NK-92 (cell line): ENCODE results near the gene RRP12.
"Not testable (repeated sequence)": the region's sequence is repeated elsewhere in the genome, so short reads cannot be mapped to it uniquely, and the experiment has no call there.

Experiments
- DNase-seq: peaks from one replicate; lab custom pipeline; 2025; ENCODE audit not compliant: unreplicated experiment; lab: John Stamatoyannopoulos, UW

The RRP12 gene

DNA sequence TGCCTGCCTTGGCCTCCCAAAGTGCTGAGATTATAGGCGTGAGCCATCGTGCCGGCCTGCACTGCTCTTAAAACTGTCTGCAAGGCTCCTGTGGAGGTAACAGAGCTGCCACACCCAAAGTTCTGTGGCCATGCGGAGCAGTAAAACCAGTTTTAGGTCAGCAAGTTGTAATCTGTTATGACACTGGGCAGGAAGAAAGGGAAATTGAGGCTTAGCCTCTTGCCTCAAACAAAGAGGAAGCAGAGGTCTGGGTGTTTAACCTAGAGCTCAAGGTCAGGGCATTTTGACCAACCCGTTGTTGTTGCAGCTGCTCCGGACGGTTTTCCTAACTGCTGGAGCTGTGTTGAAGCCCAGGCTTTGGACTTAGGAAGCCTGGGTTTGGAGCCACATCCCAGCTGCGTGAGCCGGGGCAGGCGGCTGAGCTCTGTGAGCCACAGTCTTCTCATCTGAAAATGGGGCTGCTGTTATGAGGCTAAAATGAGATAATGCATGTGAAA, 7.4 kb upstream of the RRP12 start:
- DNase-seq, result no peak

DNA sequence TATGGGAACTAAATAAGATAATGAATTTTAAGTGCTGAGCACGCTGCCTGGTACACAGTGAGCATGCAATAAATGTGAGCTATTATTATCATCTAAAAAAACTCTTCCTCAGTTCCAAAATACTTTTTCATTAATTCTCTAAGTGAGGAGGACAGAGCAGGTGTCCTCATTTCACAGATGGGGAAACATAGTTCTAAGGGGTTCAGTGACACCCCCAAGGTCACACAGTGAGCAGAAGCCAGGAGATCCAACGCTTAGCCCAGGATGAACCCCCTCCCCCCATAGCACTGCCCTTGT, 6.8 kb upstream of the RRP12 start:
- no peak for DNase-seq

DNA sequence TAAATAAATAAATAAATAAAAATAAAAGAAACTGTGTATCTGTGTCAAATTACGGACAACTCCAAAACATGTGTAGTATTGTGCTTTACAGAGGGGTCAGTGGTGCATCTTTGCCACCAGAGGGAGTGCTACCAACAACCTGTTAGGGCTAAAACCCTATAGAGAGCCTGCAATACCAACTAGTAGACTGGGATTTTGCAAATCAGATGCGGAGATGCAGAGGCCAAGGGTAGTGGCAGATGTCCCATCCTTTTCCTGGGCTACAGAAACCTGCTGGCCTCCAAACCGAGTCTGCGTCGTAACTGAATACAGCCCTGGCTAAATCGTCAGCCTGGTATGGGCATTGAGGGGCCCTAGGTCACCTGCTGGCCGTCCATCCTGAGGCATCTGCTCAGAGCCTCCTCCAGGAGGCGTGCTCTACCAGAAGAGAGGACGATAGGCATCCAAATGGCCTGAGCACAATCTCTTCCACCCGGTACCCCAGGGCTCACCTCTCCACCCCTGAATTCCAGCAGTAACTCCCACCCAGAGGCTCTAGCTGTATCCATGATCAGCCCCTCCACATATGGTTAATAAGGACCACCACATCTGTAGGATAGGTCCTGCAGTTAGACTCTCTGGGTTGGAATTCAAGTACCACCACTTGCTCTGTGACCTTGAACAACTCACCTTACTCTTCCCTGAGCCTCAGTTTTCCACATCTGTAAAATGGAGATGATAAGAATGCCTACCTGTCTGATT, 6.2 kb upstream of the RRP12 start:
- no peak for DNase-seq

DNA sequence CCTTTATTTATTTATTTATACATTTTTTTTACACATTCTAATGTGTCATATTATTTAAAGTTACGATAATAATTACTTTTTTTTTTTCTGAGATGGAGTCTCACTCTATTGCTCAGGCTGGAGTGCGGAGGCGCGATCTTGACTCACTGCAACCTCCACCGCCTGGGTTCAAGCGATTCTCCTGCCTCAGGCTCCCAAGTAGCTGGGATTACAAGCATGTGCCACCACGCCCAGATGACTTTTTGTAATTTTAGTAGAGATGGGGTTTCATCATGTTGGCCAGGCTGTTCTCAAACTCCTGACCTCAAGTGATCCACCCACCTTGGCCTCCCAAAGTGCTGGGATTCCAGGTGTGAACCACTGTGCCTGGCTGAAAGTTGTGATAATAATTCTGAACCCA, 5.3 kb upstream of the RRP12 start:
- not testable (repeated sequence) for DNase-seq

DNA sequence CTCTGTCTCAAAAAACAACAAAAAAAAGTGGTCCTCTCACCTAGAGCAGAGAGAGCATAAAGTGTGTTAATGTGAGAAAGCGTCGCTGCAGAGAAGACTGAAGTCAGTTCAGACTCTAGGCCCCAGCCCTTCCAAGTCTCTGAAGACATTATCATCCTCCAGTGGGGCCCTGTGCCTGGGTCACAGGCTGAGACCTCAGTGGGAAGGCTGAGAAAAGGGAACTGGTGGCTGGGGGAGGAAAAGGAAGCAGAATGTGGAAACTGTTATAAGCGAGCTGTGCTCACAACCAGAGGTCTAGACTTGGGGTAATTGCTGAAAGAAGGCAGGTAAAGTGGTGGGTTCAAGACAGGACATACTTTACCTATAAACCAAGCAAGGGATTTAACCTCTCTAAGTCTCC, 4.9 kb upstream of the RRP12 start:
- DNase-seq, result no peak

DNA sequence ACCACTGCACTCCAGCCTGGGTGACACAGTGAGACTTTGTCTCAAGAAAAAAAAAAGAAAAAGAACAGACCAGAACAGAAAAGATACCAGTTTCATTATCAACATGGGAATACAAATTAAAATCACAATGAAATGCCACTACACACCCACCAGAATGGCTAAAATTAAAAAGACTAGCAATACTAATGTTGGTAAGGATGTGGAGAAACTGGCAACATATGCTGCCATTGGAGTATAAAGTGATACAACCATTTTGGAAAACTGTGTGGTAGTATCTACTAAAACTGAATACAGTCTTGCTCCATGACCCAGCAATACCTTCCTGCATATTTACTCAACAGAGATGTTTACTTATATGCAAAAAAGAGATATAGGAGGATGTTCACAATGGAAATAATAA, 2.9 kb upstream of the RRP12 start:
- DNase-seq, result no peak

DNA sequence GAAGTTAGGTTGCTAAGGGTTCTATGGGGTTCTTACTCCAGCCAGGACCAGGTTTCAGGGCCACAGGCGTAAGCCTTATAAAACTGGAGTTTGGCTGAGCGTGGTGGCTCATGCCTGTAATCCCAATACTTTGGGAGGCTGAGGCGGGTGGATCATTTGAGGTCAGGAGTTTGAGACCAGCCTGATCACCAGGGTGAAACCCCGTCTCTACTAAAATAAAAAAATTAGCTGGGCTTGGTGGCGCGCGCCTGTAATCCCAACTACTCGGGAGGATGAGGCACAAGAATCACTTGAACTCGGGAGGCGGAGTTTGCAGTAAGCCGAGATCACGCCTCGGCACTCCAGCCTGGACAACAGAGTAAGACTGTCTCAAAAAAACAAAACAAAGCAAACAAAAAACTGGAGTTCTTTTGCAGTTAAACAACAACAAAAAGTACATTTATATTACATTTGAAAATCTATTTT, 347 bp upstream of the RRP12 start:
- no peak for DNase-seq

DNA sequence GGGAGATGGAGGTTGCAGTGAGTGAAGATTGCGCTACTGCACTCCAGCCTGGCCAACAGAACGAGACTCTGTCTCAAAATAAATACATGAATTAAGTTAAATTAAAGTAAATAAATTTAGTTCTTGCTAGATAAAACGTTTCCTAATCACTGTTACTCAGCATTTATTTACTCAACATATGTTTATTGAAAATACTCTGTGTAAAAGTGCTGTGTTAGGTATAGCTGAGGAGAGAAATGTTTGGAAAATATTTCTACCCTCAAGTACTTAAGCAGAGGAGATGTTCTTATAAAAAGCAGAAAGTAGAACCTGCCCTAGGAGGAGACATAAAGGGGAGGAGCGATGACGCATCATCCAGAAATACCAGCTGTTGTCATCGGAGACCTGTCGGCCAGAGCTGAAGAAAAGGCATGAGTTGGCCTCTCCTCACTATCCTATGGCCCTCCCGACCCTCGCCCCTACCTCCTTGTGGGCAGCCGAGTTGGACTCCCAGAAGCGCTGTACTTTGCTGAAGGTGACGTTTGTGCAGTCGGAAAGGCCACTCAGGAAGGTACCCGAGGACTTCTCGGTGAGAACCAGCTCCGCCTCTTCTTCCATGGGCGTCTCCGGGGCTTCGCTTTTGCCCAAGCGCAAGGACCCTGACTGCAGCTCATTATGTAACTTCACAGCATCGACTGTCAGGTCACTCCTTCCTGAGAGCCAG, 1.1 kb downstream of the RRP12 start:
- DNase-seq, result no peak

DNA sequence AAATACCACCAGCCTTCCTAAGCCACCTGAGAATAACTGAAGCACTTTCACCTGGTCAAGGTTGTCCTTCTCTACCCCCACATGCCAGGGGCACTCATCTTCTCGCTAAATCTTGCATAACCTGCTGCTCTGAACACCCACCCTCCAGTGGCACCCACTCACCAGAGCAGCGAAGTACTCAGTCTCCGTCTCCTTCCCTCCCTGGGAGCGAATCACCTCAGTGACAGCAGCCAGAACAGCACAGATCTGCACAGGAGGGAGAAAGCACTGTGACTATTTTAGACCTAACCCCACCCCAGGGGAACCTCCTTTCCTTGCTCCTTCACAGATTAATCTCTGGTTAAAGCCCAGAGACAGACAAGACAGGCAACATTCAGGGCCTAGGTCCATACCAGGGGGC, 5.1 kb downstream of the RRP12 start:
- DNase-seq, result no peak

DNA sequence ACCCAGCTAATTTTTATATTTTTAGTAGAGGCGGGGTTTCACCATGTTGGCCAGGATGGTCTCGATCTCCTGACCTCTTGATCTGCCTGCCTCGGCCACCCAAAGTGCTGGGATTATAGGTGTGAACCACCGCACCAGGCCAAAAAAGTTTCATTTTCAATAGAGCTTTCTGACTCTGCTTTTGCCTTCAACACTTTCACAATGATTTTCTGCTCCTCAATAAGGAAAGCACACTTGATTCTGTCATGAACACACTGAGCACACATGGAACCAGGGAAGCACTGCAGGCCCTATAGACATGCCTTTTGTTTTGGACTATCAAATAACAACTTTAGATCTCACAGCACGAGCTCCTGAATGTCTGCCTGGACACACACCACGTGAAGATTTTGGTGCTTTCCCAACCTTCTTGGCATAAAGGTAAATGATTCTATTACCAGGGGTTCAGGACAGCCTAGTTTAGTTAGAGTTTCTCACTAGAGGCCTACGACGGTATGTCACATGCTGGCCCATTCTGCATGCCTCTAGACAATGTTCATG, 8.0 kb downstream of the RRP12 start:
- DNase-seq, result no peak

DNA sequence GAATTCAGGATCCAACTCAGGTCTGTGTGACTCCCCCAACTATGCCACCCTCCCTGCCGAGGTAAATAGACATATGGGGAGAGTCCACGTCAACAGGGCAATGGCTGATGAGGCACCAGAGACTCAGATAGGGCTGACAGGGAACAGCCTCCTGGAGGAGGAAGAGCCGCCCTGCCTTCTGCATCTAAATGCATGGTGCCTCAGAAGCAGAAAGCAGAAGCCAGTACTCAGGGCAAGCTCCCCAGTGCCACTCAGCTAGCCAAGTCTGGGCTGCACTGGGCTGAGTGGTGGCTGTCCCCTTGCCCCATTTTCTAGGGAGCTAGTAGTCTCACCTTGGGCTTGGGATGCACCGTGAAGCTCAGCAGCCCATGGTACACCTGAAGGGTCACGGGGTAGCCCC, 11.0 kb downstream of the RRP12 start:
- no peak for DNase-seq

DNA sequence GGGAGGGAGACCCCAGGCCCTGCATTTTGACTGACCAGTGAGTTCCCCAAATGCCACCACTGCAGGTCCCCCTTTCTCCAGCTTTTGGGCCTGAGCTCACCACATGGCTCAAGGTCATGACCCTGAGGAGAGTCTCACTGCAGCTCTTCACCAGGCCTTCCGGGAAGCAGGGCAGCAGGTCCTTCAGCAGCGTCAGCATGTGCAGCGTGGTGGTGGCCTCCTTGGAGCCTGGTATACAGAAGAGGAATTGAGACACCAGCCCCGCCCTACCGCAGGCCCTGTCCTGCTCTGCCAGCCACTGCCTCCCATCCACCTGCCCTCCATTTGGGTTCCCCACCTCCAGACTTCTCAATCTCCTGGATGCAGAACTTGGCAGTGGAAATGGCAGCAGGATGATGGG, 13.0 kb downstream of the RRP12 start:
- no peak for DNase-seq

DNA sequence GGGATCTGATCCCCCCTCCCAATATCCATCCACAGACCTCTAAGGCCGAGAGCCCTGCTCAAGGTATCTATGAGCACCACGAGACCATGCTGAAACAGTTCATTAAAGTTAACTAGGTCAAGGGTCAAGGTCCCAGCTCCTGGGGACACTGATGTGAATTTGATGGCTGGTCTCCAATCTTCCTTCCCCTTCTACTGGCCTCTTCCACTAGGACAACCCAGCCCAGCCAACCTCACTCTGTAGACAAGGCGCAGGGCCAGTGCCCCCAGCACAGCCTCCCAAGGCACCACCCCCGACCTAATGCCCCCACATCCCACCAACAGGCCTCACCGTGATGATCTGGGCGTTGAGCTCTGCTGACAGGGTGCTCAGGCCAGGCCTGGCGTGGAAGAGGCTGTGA, 15.6 kb downstream of the RRP12 start:
- no peak for DNase-seq

DNA sequence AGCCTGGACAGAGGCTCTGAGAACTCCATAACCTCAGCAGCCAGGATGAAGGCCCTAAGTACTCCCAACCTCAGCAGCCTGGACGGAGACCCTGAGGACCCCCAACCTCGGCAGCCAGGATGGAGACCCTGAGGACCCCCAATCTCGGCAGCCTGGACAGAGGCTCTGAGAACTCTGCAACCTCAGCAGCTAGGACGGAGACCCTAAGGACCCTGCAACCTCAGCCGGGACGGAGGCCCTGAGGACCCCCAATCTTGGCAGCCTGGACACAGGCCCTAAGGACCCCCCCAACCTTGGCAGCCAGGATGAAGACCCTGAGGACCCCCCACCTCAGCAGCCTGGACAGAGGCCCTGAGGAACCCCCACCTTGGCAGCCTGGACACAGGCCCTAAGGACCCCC, 16.5 kb downstream of the RRP12 start:
- DNase-seq, result no peak

DNA sequence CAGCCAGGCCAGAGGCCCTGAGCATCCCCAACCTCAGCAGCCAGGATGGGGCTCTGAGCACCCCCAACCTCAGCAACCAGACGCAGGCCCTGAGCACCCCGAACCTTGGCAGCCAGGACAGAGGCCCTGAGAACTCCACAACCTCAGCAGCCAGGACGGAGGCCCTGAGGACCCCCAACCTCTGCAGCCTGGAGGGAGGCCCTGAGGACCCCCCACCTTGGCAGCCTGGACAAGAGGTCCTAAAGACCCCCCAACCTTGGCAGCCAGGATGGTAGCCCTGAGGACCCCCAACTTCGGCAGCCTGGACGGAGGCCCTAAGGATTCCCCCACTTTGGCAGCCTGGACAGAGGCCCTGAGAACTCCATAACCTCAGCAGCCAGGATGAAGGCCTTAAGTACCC, 17.0 kb downstream of the RRP12 start:
- no peak for DNase-seq

DNA sequence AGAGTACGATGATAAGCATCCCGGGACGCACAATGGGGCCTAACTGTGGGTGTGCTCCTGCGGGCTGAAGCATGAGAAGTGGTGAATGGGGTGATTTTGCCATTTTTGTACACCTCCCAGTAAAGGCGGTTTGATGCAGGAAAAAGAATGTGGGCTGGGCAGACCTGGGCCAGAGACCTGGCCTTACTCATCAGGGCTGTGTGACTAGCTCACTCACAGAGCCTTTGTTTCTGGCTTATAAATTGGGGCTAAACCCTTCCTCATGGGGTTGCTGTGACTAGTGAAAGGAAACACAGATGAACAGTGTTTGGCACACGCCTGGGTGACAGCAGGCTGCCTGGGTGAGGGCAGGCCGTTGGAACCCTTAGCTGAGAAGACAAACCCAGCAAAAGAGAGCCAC, 18.0 kb downstream of the RRP12 start:
- no peak for DNase-seq

DNA sequence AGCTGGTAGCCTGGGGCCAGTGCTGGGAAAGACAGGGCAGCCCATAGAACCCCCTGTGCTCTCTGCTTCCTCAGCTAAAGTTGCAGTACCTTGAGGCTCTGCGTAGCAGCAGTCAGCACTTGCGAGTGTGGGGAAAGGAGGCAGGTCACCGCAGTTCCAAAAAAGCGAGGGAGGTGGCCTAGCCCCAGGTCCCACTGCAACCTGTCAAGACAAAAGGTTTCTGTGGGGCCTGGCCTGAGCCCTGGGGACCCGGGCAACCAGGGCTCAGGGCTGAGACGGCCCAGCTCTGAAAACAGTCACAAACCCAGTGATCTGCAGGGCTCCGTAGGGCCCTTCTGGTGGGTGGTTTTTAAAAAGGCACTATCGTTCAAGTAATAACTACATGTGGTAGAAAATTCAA, 19.5 kb downstream of the RRP12 start:
- DNase-seq, result no peak

DNA sequence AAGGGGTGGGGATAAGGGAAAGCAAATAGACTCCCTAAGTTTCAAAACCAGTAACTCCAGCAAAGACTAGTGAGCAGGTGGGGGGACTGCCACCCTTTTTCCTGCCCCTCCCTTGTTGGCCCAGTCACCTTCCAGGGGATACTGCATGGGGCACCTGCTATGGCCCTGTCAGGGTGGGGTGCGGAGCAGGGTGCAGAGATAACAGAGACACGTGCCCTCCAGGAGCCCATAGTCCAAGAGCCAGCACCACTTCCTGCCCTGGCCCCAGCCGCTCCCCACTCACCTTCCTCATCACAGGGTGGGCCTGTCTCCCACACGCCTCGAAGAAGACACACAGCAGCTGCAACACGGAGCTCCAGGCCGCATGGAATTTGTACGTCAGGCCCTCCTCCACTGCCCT, 20.6 kb downstream of the RRP12 start:
- DNase-seq, result no peak

DNA sequence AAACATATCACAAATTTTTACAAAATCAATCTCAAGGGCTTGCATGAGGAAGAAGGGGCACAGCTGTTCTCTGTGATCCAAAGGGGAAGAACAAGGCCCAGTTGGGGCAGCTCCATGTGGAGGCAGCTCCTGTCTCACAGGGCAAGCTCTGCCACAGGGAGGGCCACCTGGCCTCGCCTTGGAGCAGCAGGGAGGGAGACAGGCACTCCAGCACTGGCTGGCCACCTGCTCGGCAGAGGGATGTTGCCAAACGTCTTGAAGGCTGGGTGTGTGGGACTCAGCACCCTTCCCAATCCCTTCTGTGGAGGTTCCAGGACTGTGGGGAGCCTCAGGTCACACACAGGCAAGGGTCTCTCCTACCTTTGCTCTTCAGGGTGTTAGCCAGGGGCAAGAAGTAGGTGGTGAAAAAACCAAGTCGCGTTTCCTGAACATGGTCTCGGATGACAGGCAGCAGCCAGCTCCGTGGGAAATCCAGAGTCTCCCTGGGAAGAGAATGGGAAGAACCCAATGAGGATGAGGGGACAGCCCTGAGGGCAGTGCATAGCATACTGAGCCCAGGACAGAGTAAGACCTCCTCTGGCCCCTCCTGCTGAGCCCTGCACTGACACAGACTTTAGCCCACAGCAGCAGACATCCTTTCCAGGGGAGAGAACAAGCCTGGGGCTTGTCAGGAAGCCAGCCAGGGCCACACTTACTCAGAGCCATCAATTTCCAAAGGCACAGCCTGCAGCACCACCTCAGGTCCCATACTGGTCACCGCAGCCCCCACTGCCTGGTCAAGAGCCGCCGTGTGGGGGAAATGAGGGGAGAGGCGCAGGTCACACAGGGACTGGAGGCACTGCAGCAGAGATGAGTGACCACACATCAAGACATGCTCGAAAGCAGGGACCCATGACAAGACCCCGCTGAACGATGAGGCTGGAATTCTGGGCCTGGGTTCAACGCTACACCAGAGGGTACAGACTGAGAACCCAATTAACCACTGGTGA, 21.9 kb downstream of the RRP12 start:
- DNase-seq, result no peak

DNA sequence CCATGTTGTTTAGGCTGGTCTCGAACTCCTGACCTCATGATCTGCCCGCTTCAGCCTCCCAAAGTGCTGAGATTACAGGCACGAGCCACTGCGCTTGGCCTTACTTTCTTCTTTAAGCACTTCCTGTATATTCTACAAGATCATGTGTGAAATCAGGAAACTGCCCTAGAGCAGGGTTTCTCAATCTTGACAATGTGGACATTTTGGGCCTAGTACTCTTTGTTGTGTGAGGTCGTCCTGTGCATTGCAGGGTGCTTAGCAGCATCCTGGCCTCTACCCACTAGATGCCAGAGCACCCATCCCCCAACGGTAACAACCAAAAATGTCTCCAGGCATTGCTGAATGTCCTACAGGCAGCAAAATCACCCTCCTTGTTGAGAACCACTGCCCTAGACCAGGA, 24.7 kb downstream of the RRP12 start:
- no peak for DNase-seq

DNA sequence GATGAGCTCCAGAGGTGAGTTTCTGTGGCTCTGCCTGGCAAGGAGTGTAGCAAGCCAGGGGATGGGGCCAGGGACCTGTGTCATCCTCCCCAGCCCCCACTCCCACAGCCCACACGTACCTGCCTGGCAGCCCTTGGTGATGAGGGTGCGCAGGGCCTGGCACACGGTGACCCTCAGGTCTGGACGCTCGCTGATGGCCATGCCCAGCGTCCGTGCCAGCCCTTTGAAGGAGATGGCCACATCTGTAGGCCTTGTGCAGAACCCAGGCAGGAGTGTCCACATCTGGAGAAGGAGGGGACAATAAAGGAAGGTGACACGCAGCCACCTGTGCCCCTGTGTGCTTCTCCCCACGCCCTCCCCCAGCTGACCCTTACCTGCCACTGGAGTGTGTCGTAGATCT, 27.7 kb downstream of the RRP12 start:
- no peak for DNase-seq
